ENCODE measurements around the gene TEKT5. TPM values are rescaled to one million over a fixed set of nuclear protein-coding genes. Genes with fewer than 3 reads are reported as not detected.
A peak's percentile ranks its signal among the peaks of the same experiment; 100 is the strongest.

Gene TEKT5
- total RNA-seq, 2 donors from 2014 or later = not detected

DNA sequence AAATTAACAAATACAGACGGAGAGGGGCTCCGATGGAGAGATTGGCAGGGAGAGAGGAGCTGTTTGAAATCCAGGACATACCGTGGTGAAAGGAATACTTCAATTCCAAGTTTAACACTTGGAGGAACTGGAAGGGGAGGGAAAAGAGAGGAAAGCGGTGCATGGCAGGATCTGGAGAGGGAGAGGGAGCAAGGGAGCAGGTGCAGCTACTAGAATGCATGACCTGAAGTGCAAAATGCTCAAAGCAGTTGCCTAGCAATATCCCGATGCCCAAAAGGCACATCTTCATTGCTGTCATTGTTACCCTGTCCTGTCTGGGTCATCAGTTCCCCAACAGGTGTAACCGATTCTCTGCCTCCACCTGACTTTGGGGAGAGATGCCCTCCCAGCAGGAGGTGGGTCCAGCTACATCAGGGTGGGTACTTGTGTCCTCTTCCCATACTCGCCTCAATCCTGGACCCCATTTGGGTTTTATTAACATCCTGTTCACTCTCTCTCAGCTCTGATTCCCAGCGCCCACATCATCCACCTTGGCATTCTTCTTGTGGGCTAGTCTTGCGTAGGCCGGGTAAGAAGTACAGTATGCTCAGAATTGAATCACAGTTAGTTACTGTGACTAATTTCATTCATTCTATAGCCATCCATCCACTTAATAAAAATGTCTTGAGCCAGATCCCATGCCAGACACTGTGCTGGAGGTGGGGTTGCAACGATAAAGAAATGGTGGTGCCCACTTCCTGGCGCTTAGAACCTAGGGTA is 76.9 kb downstream of the TEKT5 start:
- peaks cover 5% of the 10 kb centered on the region for H3K4me1 ChIP-seq
- 62 to 74% methylated on average over 12 of the region's 12 CpGs for whole genome bisulfite sequencing, 2 donors
- TF ChIP-seq POLR2A (IDR thresholded peaks at IDR 0.05) = no peak
- TF ChIP-seq, protein P1, sequence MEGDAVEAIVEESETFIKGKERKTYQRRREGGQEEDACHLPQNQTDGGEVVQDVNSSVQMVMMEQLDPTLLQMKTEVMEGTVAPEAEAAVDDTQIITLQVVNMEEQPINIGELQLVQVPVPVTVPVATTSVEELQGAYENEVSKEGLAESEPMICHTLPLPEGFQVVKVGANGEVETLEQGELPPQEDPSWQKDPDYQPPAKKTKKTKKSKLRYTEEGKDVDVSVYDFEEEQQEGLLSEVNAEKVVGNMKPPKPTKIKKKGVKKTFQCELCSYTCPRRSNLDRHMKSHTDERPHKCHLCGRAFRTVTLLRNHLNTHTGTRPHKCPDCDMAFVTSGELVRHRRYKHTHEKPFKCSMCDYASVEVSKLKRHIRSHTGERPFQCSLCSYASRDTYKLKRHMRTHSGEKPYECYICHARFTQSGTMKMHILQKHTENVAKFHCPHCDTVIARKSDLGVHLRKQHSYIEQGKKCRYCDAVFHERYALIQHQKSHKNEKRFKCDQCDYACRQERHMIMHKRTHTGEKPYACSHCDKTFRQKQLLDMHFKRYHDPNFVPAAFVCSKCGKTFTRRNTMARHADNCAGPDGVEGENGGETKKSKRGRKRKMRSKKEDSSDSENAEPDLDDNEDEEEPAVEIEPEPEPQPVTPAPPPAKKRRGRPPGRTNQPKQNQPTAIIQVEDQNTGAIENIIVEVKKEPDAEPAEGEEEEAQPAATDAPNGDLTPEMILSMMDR (IDR thresholded peaks at IDR 0.05) = no peak
- H3K27ac ChIP-seq = no peak overlapping the region
- no peaks in the 10 kb centered on the region for H3K27me3 ChIP-seq
- intact Hi-C loops (cut with DNase I) = no loop called here
- no peak for ATAC-seq
- no peak for DNase-seq
- H3K9me3 ChIP-seq = no peaks in the 10 kb centered on the region
- H3K36me3 ChIP-seq (replicated peaks in 1 of 2; ENCODE audit: insufficient read depth in 1 of 2, low read depth in 2 of 2) = no peaks in the 10 kb centered on the region
- no peak overlapping the region for H3K4me3 ChIP-seq

DNA sequence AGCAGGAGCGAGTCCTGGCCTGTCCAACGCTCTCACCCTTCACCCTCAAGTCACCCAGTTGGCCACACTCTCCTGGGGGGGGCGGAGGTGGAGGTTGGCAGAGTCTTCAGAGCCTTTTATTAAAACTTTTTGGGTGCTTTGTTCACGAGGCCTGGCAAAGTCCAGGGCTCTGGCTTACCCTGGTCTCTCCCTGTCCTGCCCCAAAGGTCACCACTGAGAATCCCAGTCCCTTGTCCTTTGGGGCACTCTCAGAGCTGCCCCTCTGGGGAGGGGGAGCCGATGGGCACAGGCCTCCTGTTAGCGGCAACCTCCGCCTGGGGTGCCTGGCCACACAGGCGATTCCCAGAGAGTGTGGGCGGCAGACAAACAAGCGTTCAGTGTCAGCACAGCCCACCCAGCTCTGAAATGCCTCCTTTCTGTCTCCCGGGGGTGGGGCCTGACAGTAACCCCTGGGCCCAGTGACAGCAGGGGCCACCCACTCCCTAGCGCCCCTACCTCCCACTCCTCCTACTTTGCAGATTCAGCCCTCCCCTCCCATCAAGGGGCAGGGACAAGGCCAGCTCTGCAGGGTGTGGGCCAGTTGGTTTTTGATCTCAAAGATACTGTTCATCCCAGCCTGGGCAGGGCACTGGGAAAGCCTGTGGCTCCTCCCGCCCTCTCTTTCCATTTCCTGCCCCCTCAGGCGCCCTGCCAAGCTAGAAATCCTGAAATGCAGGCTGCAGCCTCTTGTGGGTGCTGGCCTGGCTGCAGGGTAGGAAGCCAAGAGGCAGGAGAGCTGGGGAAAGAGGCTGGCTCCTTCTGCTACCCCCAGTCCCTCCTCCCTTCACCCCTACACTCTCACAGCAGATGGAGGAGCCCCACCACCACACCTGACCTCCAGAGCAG is 77.7 kb downstream of the TEKT5 start:
- 43 to 51% methylated on average over 3 to 14 of the region's 14 CpGs for WGBS, 2 donors
- intact Hi-C loops (cut with DNase I) = no loop called here
- Histone ChIP-seq H3K36me3 (replicated peaks in 1 of 2; ENCODE audit: insufficient read depth in 1 of 2, low read depth in 2 of 2) (no peaks in the 10 kb centered on the region), H3K27me3 (no peaks in the 10 kb centered on the region), H3K4me1 (peaks cover 5% of the 10 kb centered on the region), H3K27ac (no peak overlapping the region), H3K4me3 (no peak overlapping the region), H3K9me3 (no peaks in the 10 kb centered on the region)
- ATAC-seq = no peak
- DNase-seq = peak in 2 of 4 donors; percentile 32 to 36
- TF ChIP-seq POLR2A (IDR thresholded peaks at IDR 0.05) = no peak
- TF ChIP-seq, protein P1 (IDR thresholded peaks at IDR 0.05) = no peak

DNA sequence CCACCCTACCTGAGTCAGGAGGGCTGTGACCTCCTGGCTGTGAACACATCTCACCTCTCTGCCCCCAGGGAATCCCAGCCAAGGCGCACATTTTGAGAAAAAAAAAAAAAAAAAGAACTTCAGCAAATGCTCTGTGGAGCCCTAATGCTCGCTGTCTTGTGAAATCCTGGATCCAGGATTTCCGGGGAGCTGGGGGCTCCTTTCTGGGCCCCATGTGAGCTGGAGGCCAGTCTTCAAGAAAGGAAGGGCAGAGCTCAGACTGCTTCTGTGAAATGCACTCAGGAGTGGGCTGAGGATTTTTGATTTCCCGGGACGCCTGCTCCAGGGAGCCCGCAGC is 78.3 kb downstream of the TEKT5 start:
- ATAC-seq (no peak), DNase-seq (no peak)
- 77 to 78% methylated on average over 4 to 6 of the region's 6 CpGs for WGBS, 2 donors
- H3K27ac ChIP-seq = no peak overlapping the region
- H3K27me3 ChIP-seq = no peaks in the 10 kb centered on the region
- H3K9me3 ChIP-seq = no peaks in the 10 kb centered on the region
- intact Hi-C loops (cut with DNase I) = no loop called here
- peaks cover 5% of the 10 kb centered on the region for H3K4me1 ChIP-seq
- TF ChIP-seq, protein P1 (IDR thresholded peaks at IDR 0.05) = no peak
- TF ChIP-seq POLR2A (IDR thresholded peaks at IDR 0.05) = no peak
- H3K4me3 ChIP-seq = no peak overlapping the region
- no peaks in the 10 kb centered on the region for H3K36me3 ChIP-seq (replicated peaks in 1 of 2; ENCODE audit: insufficient read depth in 1 of 2, low read depth in 2 of 2)

DNA sequence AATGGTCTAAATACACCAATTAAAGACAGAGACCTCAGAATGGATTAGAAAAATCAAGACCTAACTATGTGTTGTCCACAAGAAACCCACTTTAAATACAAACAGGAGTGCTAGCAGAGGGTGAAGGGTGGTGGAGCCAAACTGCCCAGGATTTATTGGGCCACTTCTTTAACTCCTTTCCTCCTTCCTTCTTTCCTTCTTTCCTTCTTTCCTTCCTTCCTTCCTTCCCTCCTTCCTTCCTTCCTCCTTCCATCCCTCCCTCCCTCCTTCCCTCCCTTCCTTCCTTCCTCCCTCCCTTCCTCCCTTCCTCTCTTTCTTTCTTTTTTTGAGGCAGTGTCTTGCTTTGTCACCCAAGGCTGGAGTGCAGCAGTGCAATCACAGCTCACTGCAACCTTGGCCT is 80.0 kb downstream of the TEKT5 start:
- no peak for DNase-seq
- no peak for ATAC-seq
- intact Hi-C loops (cut with DNase I) = no loop called here
- peaks cover 5% of the 10 kb centered on the region for H3K4me1 ChIP-seq
- H3K27ac ChIP-seq = no peak overlapping the region
- no peaks in the 10 kb centered on the region for H3K9me3 ChIP-seq
- no peak for TF ChIP-seq POLR2A (IDR thresholded peaks at IDR 0.05)
- H3K36me3 ChIP-seq (replicated peaks in 1 of 2; ENCODE audit: insufficient read depth in 1 of 2, low read depth in 2 of 2) = no peaks in the 10 kb centered on the region
- H3K27me3 ChIP-seq = no peaks in the 10 kb centered on the region
- no peak overlapping the region for H3K4me3 ChIP-seq

DNA sequence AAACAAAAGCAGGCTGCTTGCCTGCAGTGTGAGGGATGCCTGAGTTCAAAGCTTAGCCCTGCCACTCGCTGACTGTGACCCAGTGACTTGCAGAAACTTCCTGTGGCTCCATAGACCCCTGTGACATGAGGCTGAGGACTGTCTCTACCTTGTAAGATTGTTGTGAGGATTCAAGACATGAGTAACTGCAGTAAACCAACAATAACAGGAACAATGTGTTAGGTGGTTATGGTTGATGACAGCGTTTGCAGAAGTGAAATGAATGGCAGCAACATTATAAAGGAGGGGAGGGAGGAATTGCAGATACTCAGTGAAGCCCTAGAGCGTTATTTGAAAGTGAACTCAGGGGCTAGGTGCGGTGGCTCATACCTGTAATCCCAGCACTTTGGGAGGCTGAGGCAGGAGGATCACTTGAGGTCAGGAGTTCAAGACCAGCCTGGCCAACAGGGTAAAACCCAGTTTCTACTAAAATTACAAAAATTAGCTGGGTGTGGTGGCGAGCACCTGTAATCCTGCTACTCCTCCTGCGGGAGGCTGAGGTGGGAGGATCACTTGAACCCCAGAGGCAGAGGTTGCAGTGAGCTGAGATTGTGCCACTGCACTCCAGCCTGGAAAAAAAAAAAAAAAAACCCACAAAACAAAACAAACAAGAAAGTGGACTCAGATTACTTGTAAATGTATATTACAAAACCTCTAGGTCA is 80.8 kb downstream of the TEKT5 start:
- Histone ChIP-seq H3K27me3 (no peaks in the 10 kb centered on the region), H3K36me3 (replicated peaks in 1 of 2; ENCODE audit: insufficient read depth in 1 of 2, low read depth in 2 of 2) (no peaks in the 10 kb centered on the region), H3K4me3 (no peak overlapping the region), H3K4me1 (no peaks in the 10 kb centered on the region), H3K27ac (no peak overlapping the region), H3K9me3 (no peaks in the 10 kb centered on the region)
- TF ChIP-seq, protein P1 (IDR thresholded peaks at IDR 0.05) = no peak
- TF ChIP-seq POLR2A (IDR thresholded peaks at IDR 0.05) = no peak
- WGBS, 2 donors = 54 to 81% methylated on average over 6 of the region's 6 CpGs
- intact Hi-C loops (cut with DNase I) = no loop called here
- ATAC-seq = no peak
- no peak for DNase-seq

All from body of pancreas (tissue), 4 donors.